Astrocyte (in vitro differentiated cells and primary cell): ENCODE measurements around the gene TSPAN15.

Experiments used
- CTCF ChIP-seq: IDR thresholded peaks from 2 replicates; pipeline ENCODE4 v1.5.1; 2011; ENCODE audit warnings: low read depth, mild to moderate bottlenecking, inconsistent platforms, low read length, moderate library complexity; ENCODE audit not compliant: insufficient read depth
- EZH2 ChIP-seq: IDR thresholded peaks from 2 replicates; pipeline ENCODE4 v1.6.1; 2012; ENCODE audit warnings: mild to moderate bottlenecking, low read length, inconsistent platforms; ENCODE audit not compliant: insufficient read depth

GRCh38 chr10:69410487-69410886 is 40.8 kb upstream of the TSPAN15 start:
- TF ChIP-seq CTCF (no peak), EZH2 (no peak)
